ENCODE results near the gene SLC44A5. TPM values are rescaled to one million over a fixed set of nuclear protein-coding genes. Genes with fewer than 3 reads are reported as not detected.
"Not testable (repeated sequence)": the region's sequence is repeated elsewhere in the genome, so short reads cannot be mapped to it uniquely, and the experiment has no call there.

Gene SLC44A5
- total RNA-seq, 1 donor from 2014 or later = 0.27 TPM

GRCh38 chr1:75472971-75473603 lies 137.8 kb downstream of the SLC44A5 start:
- intact Hi-C loops (cut with micrococcal nuclease) = no loop called here
- no peak for ATAC-seq
- no peak for DNase-seq

DNA sequence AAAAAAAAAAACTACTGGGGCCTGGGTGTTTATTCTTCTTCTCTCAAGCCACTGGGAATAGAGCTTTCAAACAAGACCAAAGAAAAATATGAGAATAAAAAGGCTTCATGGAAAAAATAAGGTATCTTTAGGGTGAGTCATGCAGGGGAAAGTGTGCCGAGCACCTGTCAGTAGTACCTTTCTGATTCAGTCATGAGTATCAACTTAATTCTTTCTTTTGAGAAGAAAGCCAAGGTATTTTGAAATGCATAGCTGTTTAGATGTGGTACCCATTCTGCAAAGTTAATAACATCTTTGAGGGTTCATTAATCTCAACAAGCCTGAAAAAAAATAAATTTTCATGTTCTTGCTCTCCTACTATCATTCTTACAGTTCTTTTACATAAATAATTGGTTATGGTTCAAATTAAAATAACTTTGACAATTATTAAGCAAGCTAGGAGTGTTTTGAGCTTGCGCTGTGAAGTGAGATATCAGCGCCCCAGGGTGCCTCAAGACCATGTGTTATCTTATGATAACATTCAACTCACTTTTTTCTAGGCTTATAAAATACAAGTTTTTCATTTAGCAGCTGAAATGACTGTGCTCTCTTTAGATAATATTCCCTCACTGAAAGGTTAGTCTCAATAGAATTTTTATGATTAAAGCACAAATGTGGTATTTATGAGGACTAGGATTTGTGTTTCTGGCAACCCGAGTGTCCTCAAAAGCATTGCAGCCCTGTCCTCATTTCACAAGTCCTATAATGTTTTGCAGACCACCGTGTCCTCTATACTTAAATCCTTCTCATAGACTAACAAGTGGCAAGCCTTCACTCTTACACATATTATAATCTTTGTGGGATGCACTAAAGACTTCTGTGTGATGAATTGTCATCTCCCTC lies 138.6 kb downstream of the SLC44A5 start:
- DNase-seq = no peak
- intact Hi-C loops (cut with micrococcal nuclease) = no loop called here

GRCh38 chr1:75471252-75471651 lies 139.7 kb downstream of the SLC44A5 start:
- intact Hi-C loops (cut with micrococcal nuclease) = no loop called here
- no peak for ATAC-seq

More for the DNA sequence above, 138.6 kb downstream of the SLC44A5 start:
- ATAC-seq = no peak

GRCh38 chr1:75470448-75470847 lies 140.5 kb downstream of the SLC44A5 start:
- intact Hi-C loops (cut with micrococcal nuclease) = no loop called here
- DNase-seq (no peak), ATAC-seq (no peak)

More at GRCh38 chr1:75471252-75471651, 139.7 kb downstream of the SLC44A5 start:
- DNase-seq = no peak

GRCh38 chr1:75469586-75470173 lies 141.2 kb downstream of the SLC44A5 start:
- intact Hi-C loops (cut with micrococcal nuclease) = no loop called here
- DNase-seq = no peak
- no peak for ATAC-seq

- intact Hi-C loops (cut with micrococcal nuclease) = no loop called here
- ATAC-seq = no peak
- no peak for DNase-seq
Observed at GRCh38 chr1:75461808-75462325, 149.0 kb downstream of the SLC44A5 start.

- intact Hi-C loops (cut with micrococcal nuclease) = no loop called here
- no peak for ATAC-seq
- no peak for DNase-seq
Observed at GRCh38 chr1:75449998-75450397, 160.9 kb downstream of the SLC44A5 start.

DNA sequence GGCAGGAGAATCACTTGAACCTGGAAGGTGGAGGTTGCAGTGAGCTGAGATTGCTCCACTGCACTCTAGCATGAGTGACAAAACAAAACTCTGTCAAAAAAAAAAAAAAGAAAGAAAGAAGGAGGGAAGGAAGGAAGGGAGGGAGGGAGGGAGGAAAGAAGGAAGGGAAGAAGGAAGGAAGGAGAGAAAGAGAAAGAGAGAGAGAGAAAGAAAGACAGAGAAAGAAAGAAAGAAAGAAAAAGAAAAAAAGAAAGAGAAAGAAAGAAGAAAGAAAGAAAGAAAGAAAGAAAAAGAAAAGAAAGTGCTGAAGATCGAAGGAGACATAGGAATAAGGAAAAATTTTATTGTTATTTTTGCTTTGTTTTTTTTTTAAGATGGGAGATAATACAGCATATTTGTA lies 166.7 kb downstream of the SLC44A5 start:
- ATAC-seq = no peak
- DNase-seq = no peak
- intact Hi-C loops (cut with micrococcal nuclease) = no loop called here

DNA sequence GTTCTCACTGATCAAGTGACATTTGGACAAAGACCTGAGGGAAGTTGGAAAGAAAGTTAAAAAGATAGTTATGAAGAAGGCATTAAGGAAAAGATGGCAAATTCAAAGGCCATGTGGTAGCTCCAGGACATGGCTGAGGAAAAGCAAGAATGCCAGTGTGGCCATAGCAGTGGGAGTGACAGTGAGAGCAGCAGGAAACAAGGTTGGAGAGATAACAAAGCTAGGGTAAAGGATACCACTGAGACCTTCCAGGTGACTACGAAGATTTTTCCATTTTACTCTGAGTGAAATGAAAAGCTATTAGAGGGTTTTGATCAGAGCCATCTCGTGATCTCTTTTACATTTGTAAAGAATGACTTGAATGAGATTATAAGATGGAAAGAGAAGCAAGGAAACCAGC lies 170.6 kb downstream of the SLC44A5 start:
- DNase-seq (no peak), ATAC-seq (no peak)
- intact Hi-C loops (cut with micrococcal nuclease) = no loop called here

DNA sequence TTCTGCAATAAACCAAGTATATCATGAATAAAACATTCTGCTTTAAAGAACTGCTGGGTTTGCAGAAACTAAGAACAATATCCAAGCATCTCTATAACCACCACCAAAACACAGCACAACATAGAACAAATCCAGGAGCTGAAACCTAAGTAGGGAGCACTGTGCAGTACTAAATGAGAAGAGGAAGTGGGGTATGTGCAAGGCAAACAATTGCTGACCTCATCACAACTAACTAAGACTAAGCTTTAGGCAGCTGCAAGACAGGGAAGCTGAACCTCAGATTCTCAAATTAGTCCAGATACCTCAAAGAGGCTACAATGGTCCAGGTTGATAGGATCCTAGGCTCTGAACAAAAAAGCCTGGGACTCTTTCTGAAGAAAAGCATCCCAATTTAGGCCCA lies 172.6 kb downstream of the SLC44A5 start:
- DNase-seq (no peak), ATAC-seq (no peak)
- intact Hi-C loops (cut with micrococcal nuclease) = no loop called here

DNA sequence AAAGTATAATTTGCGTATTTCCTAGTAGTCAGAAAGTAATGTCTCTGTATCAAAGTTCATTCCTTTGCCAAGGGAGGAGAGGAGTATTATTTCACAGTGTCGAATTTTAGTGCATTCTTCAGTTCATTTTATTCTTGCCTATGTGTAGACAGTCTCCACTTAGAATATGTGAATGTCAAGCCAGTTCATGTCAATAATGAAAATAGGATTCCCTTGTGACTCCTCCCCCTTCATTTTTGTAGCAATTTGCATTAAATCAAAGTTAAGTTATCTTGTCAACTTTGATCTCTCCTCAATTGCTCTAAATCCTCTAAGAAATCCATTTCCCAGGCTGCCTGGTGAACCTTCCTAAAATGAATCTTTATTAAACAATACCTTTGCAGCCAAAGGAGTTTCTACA lies 179.1 kb downstream of the SLC44A5 start:
- DNase-seq (no peak), ATAC-seq (no peak)
- intact Hi-C loops (cut with micrococcal nuclease) = no loop called here

- DNase-seq = no peak
- ATAC-seq = no peak
- intact Hi-C loops (cut with micrococcal nuclease) = no loop called here
Observed at GRCh38 chr1:75430526-75430925, 180.4 kb downstream of the SLC44A5 start.

DNA sequence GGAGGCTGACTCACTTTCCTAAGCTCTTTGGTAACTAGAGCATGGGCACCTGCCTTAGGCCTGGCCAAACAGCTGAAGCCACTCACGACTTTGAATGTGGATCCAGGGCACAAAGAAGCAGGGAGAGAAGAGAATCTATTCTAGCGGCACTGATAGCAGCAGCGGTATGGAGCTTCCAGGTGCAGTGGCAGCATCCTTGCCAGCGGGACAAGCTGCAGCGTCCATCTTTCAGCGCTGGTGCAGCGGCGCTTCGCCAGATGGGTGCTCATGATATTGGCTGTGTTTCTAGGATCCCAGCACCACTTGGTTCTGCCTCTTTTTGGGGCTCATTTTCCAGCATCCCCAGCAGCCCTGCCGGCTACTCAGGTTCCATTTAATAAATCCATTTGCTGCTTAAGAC lies 184.2 kb downstream of the SLC44A5 start:
- ATAC-seq = no peak
- intact Hi-C loops (cut with micrococcal nuclease) = no loop called here
- no peak for DNase-seq

GRCh38 chr1:75425001-75425650 lies 185.8 kb downstream of the SLC44A5 start:
- ATAC-seq = no peak
- DNase-seq = no peak
- intact Hi-C loops (cut with micrococcal nuclease) = no loop called here

DNA sequence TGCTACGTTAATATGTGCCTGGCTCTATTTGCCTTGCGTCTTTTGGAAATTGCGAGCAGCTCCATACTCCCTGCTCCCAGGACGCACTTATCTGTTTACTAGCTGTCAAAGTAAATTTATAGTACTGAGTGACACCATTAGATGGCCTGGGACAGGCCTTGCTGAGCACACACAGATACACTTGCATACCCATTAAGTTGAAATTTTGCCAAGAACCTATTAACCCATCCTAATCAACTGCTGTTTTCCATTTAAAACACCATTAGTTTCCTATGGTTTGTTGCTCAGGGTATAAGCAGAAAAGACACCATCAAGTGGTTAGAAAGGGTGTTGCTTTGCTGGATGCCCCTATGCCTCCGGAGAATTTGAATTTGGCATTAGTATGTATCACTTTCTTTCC lies 187.3 kb downstream of the SLC44A5 start:
- ATAC-seq (peak; percentile 15), DNase-seq (no peak)
- intact Hi-C loops (cut with micrococcal nuclease) = no loop called here

- DNase-seq (no peak), ATAC-seq (no peak)
- intact Hi-C loops (cut with micrococcal nuclease) = no loop called here
Observed at GRCh38 chr1:75423136-75423535, 187.8 kb downstream of the SLC44A5 start.

DNA sequence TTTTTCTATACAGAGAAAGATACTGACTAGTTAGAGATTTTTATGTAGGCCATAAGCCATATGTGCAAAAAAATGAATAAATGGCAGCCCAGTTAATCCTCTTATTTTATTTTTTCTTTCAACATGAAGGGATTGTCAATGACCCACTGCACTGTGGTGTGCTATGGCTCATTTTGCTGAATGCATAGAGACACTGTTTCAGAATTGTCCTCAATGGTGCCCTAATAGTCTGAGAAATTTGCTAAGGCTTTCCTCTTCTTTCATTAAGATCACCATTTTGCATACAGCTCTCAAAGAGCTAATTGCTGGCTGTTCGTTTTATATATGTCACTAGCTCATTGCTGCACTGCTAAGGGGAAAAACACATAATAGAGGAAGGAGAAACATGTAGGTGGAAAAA lies 189.5 kb downstream of the SLC44A5 start:
- intact Hi-C loops (cut with micrococcal nuclease) = no loop called here

DNA sequence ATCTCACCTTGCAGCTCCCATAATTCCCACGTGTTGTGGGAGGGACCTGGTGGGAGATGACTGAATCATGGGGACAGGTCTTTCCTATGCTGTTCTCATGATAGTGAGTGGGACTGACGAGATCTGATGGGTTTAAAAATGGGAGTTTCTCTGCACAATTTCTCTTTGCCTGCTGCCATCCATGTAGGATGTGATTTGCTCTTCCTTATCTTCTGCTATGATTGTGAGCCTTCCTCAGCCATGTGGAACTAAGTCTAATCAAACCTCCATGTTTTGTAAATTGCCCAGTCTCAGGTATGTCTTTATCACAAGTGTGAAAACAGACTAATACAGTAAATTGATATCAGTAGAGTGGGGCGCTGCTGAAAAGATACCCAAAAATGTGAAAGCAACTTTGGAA lies 195.7 kb downstream of the SLC44A5 start:
- ATAC-seq (no peak), DNase-seq (no peak)
- intact Hi-C loops (cut with micrococcal nuclease) = no loop called here

More for the DNA sequence above, 189.5 kb downstream of the SLC44A5 start:
- DNase-seq = no peak
- ATAC-seq = no peak

- DNase-seq (no peak), ATAC-seq (no peak)
- intact Hi-C loops (cut with micrococcal nuclease) = no loop called here
Observed at GRCh38 chr1:75412616-75413015, 198.3 kb downstream of the SLC44A5 start.

DNA sequence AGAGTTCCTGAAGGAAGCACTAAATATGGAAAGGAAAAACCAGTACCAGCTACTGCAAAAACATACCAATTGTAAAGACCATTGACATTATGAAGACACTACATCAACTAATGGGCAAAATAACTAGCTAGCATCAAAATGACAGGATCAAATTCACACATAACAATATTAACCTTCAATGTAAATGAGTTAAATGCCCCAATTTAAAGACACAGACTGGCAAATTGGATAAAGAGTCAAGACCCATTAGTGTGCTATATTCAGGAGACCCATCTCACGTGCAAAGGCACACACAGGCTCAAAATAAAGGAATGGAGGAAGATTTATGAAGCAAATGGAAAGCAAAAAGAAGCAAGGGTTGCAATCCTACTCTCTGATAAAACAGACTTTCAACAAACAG lies 206.2 kb downstream of the SLC44A5 start:
- intact Hi-C loops (cut with micrococcal nuclease); ATAC-seq; DNase-seq: not testable (repeated sequence)

Measured in left ventricle myocardium superior (tissue), 1 donor.